GM10847 (cell line): Measurements from ENCODE around the gene TNFRSF9.

Experiments
- POLR2A ChIP-seq: IDR thresholded peaks from 2 replicates; pipeline ENCODE4 v1.6.1; 2011; ENCODE audit not compliant: insufficient read length; ENCODE audit errors: extremely low read depth

Gene TNFRSF9

GRCh38 chr1:7940745-7941436, at the start of gene TNFRSF9:
Gene TNFRSF9, minus strand, starts transcription at chr1:7940839. Its CDS starts 845 bp downstream, at chr1:7939994.
- no peak for TF ChIP-seq POLR2A

DNA sequence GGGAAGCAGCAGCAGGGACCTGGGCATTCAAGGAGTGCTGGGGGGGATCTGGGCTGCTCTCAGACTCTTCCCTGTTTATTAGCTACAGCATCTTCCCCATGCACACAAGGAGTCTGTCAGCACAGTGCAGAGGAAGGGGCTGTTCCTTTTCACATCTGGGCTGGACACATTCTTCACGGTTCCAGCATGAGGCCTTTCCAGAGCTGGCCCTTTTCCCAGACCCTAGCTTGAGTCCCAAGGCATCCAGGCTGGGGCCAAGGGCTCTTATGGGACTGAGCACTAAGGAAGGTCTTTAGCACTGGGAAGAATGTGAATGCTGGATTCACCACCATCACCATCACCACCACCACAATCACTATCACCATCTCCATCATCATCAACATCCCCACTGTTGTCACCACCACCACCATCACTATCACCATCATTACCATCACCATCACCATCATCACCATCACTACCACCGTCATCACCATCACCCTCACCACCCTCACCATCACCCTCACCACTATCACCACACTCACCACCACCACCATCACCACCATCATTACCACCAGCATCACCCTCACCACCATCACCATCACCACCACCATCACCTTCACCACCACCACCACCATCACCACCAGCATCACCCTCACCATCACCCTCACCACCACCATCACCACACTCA, 49.3 kb upstream of the TNFRSF9 start:
- no peak for TF ChIP-seq POLR2A

DNA sequence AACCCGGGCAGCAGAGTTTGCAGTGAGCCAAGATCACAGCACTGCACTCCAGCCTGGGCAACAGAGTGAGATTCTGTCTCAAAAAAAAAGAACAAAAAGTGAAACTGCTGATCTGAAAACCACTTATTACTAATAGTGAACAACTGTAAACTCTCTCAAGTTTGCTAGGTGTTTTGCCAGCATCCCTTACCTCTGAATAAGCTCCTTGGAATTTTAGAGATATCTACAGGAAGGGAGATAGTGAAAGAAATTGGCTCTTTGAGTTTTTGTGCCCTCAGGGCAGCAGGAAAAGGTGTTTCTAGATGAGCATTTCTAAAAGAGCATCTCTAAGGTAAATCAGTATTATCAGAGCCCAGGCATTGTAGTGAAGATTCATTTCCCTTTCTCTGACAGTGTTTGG, 47.9 kb upstream of the TNFRSF9 start:
- TF ChIP-seq POLR2A = no peak

- no peak for TF ChIP-seq POLR2A
Observed at GRCh38 chr1:7987528-7987927, 46.9 kb upstream of the TNFRSF9 start.

- TF ChIP-seq POLR2A = no peak
Observed at GRCh38 chr1:7985851-7986612, 45.4 kb upstream of the TNFRSF9 start.

DNA sequence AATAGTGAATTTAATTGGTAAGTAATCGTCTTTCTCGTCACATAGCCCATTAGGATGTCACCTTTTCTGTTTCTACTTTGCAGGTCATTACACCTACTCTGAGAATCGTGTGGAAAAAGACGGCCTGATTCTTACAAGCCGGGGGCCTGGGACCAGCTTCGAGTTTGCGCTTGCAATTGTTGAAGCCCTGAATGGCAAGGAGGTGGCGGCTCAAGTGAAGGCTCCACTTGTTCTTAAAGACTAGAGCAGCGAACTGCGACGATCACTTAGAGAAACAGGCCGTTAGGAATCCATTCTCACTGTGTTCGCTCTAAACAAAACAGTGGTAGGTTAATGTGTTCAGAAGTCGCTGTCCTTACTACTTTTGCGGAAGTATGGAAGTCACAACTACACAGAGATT, 44.2 kb upstream of the TNFRSF9 start:
- no peak for TF ChIP-seq POLR2A

- no peak for TF ChIP-seq POLR2A
Observed at GRCh38 chr1:7983086-7983778, 42.6 kb upstream of the TNFRSF9 start.

DNA sequence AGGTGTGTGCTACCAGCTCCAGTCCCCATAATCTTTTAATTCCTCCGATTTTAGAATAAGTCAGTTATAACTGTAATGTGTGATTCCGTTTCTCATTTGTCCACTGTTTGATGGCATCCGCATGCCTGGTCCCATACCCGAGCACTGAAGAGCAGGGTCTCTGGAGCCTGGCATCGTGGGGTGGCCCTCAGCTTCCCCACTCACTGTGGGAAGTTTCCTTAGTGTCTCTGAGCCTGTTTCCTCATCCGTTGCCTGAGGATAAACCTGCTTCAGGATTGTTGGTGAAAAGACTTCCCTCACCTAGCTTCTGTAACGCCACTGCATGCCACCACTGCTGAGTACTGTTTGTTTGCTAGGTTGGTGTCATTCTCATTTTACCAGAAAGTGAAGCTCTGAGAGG, 40.3 kb upstream of the TNFRSF9 start:
- no peak for TF ChIP-seq POLR2A

- no peak for TF ChIP-seq POLR2A
Observed at GRCh38 chr1:7975212-7975865, 34.7 kb upstream of the TNFRSF9 start.

DNA sequence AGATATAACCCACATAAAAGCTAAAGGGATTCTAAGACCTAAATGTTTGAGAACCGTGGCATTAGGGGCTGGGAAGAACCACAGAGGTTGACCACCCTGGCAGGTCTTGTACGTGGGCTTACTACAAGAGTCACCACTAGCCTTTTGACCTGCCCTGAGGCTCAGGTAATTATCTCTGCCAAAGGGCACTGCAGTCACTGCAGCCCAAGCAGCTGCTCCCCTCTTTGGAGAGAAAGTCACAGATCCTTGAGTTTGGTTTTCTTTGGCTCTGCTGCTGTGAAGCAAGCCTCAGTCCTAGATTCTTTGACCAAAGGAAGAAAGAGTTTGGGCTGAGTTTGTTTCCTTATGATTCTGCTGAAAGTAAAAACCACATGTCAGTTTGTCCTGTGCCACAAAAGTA, 32.4 kb upstream of the TNFRSF9 start:
- TF ChIP-seq POLR2A = no peak

DNA sequence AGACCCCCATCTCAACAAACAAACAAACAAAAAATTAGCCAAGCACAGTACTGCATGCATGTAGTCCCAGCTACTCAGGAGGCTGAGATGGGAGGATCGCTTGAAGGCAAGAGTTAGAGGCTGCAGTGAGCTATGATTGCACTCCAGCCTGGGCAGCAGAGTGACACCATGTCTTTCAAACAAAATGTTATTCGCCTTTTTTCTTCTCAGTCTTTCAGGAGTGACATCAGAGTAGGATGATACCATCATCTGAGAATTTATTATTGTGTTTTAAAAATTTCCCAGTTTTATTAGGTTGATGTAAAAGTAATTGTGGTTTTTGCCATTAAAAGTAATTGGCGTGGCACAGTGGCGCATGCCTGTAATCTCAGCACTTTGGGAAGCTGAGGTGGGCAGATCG, 31.6 kb upstream of the TNFRSF9 start:
- no peak for TF ChIP-seq POLR2A

GRCh38 chr1:7971024-7971423, 30.4 kb upstream of the TNFRSF9 start:
- no peak for TF ChIP-seq POLR2A

DNA sequence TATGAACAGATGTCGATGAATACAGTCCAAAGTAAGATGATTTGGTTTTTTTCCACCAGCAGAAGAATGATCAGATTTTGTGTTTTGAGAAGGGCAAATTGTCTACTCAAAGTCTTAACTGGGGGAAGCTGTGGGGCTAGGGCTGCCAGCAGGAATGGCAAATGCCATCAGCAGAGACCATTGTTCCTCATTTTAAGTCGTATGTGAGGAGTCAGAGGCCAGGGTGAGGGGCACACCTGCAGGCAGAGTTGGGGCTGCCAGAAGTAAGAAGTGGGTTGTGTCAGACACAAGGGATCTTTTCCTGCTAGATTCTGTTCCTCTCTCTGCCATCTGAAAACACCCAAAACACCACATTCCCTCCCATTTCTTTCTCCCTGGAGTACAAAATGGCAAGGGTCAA, 29.6 kb upstream of the TNFRSF9 start:
- TF ChIP-seq POLR2A = no peak

GRCh38 chr1:7967651-7968050, 27.0 kb upstream of the TNFRSF9 start:
- TF ChIP-seq POLR2A = no peak

GRCh38 chr1:7967196-7967595, 26.6 kb upstream of the TNFRSF9 start:
- no peak for TF ChIP-seq POLR2A
